HEK293 (cell line): ENCODE data around the gene DHPS.

Source experiments
- CTCF ChIA-PET: fragments of 350-600 bp; formaldehyde crosslinking; extraction: SDS; loops from one replicate; lab custom pipeline; 2021; ENCODE audit warnings: antibody characterized with exemption; lab: Yijun Ruan, JAX
- POLR2A ChIA-PET: fragments of 300-600 bp; formaldehyde crosslinking; extraction: SDS; loops from one replicate; lab custom pipeline; 2020; ENCODE audit warnings: antibody characterized with exemption, inconsistent platforms; lab: Yijun Ruan, JAX
- H3K27ac ChIP-seq: fragments of 200-500 bp; sonication (Bioruptor generic); 2 replicates; pipeline ENCODE4 v1.5.1; 2014; ENCODE audit warnings: low read depth, low read length, control low read depth, inconsistent platforms; ENCODE audit errors: extremely low read depth
- H3K36me3 ChIP-seq, 2 experiments: fragments of 200-500 bp in 1 of 2; sonication (Bioruptor generic) in 1 of 2; 1 replicate in 1 of 2; 2 replicates in 1 of 2; pipeline ENCODE4 v1.5.1; 2014 to 2017; ENCODE audit warnings: inconsistent platforms in 2 of 2, low read length in 2 of 2; ENCODE audit not compliant: control insufficient read depth in 2 of 2, insufficient read depth in 1 of 2
- H3K4me1 ChIP-seq: fragments of 200-500 bp; sonication (Bioruptor generic); 2 replicates; pipeline ENCODE4 v1.5.1; 2014; ENCODE audit warnings: mild to moderate bottlenecking, low read length, inconsistent platforms; ENCODE audit not compliant: control insufficient read depth, insufficient read depth
- H3K4me3 ChIP-seq: 2 replicates; pipeline ENCODE4 v1.5.1; 2011; ENCODE audit warnings: low read depth, mild to moderate bottlenecking, control low read depth, low read length, moderate library complexity
- H3K9me3 ChIP-seq: fragments of 200-500 bp; sonication (Bioruptor generic); 2 replicates; pipeline ENCODE4 v1.5.1; 2014; ENCODE audit warnings: low read depth, low read length, inconsistent platforms; ENCODE audit not compliant: control insufficient read depth, insufficient read depth
- GLIS2 ChIP-seq: fragments of 450-650 bp; formaldehyde crosslinking; IDR thresholded peaks from 2 replicates; pipeline ENCODE4 v1.5.1; 2016; ENCODE audit warnings: missing biosample characterization, missing genetic modification characterization
- HOXA7 ChIP-seq: sonication (generic); formaldehyde crosslinking; IDR thresholded peaks from 2 replicates; pipeline ENCODE4 v1.8.1; 2022; ENCODE audit warnings: missing genetic modification reagents, borderline replicate concordance
- SCRT2 ChIP-seq: fragments of 450-650 bp; formaldehyde crosslinking; IDR thresholded peaks from 2 replicates; pipeline ENCODE4 v1.5.1; 2016; ENCODE audit warnings: missing biosample characterization, missing genetic modification characterization
- YY1 ChIP-seq: fragments of 450-650 bp; formaldehyde crosslinking; IDR thresholded peaks from 2 replicates; pipeline ENCODE4 v1.5.1; 2018; ENCODE audit warnings: missing biosample characterization, missing genetic modification characterization
- ZBTB17 ChIP-seq: fragments of 450-650 bp; formaldehyde crosslinking; IDR thresholded peaks from 2 replicates; pipeline ENCODE4 v1.5.1; 2016; ENCODE audit warnings: missing biosample characterization, missing genetic modification characterization
- ZNF132 ChIP-seq: fragments of 450-650 bp; formaldehyde crosslinking; IDR thresholded peaks from 2 replicates; pipeline ENCODE4 v1.5.1; 2017; ENCODE audit warnings: missing biosample characterization, missing genetic modification characterization, borderline replicate concordance
- ZNF155 ChIP-seq: fragments of 450-650 bp; formaldehyde crosslinking; IDR thresholded peaks from 2 replicates; pipeline ENCODE4 v1.5.1; 2016; ENCODE audit warnings: missing biosample characterization, missing genetic modification characterization
- ZNF169 ChIP-seq: fragments of 450-650 bp; formaldehyde crosslinking; IDR thresholded peaks from 2 replicates; pipeline ENCODE4 v1.5.1; 2016; ENCODE audit warnings: missing biosample characterization, missing genetic modification characterization
- ZNF341 ChIP-seq: fragments of 450-650 bp; formaldehyde crosslinking; IDR thresholded peaks from 2 replicates; pipeline ENCODE4; 2016; ENCODE audit warnings: low read depth, missing biosample characterization, missing genetic modification characterization
- ZNF433 ChIP-seq: fragments of 450-650 bp; formaldehyde crosslinking; IDR thresholded peaks from 2 replicates; pipeline ENCODE4 v1.5.1; 2016; ENCODE audit warnings: missing biosample characterization, missing genetic modification characterization, low read depth
- ZNF48 ChIP-seq: fragments of 450-650 bp; formaldehyde crosslinking; IDR thresholded peaks from 2 replicates; pipeline ENCODE4 v1.5.1; 2016; ENCODE audit warnings: missing biosample characterization, missing genetic modification characterization
- ZNF560 ChIP-seq: fragments of 450-650 bp; formaldehyde crosslinking; IDR thresholded peaks from 2 replicates; pipeline ENCODE4 v1.5.1; 2017; ENCODE audit warnings: missing biosample characterization, missing genetic modification characterization, borderline replicate concordance
- ZNF701 ChIP-seq: fragments of 450-650 bp; formaldehyde crosslinking; IDR thresholded peaks from 2 replicates; pipeline ENCODE4 v1.5.1; 2016; ENCODE audit warnings: missing biosample characterization, missing genetic modification characterization
- TF ChIP-seq, protein P1 (sequence below): fragments of 450-650 bp; formaldehyde crosslinking; conservative IDR thresholded peaks from 2 replicates; pipeline ENCODE4 v1.5.1; 2016; ENCODE audit warnings: low read depth, missing biosample characterization, missing genetic modification characterization
- TF ChIP-seq, protein P2 (sequence below): fragments of 450-650 bp; formaldehyde crosslinking; IDR thresholded peaks from 2 replicates; pipeline ENCODE4 v1.5.1; 2016; ENCODE audit warnings: missing biosample characterization, missing genetic modification characterization
- TF ChIP-seq, protein P3 (sequence below): fragments of 450-650 bp; formaldehyde crosslinking; IDR thresholded peaks from 2 replicates; pipeline ENCODE4 v1.5.1; 2016; ENCODE audit warnings: missing biosample characterization, missing genetic modification characterization
- TF ChIP-seq, protein P4 (sequence below): fragments of 450-650 bp; formaldehyde crosslinking; IDR thresholded peaks from 2 replicates; pipeline ENCODE4 v1.5.0; 2017; ENCODE audit warnings: missing biosample characterization, missing genetic modification characterization, borderline replicate concordance
- TF ChIP-seq, protein P5 (sequence below): fragments of 450-650 bp; formaldehyde crosslinking; IDR thresholded peaks from 2 replicates; pipeline ENCODE4 v1.5.1; 2016; ENCODE audit warnings: missing biosample characterization, missing genetic modification characterization, borderline replicate concordance

Gene DHPS

DNA sequence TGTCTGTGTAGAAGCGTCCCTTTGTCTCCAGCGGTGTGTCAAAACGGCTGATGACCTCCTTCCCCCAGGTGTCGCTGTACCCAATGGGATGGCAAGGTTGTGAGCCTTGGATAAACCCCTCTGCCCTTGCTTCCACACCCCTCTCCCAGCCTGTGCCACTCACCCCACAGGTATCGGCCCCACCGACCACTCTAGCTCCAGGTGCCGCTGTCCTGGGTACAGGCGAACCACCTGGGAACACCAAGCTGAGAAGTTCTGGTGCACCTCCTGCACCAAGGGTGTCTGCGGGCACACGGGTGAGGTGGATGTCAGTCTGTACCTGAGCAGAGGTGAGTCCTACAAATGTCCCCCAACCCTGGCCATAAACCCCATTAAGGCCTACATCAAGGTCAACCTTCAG, 31.7 kb downstream of the DHPS start:
- no peak for TF ChIP-seq ZNF48 (tag by site-specific recombination)
- TF ChIP-seq ZNF433: no peak
- TF ChIP-seq, protein P1, sequence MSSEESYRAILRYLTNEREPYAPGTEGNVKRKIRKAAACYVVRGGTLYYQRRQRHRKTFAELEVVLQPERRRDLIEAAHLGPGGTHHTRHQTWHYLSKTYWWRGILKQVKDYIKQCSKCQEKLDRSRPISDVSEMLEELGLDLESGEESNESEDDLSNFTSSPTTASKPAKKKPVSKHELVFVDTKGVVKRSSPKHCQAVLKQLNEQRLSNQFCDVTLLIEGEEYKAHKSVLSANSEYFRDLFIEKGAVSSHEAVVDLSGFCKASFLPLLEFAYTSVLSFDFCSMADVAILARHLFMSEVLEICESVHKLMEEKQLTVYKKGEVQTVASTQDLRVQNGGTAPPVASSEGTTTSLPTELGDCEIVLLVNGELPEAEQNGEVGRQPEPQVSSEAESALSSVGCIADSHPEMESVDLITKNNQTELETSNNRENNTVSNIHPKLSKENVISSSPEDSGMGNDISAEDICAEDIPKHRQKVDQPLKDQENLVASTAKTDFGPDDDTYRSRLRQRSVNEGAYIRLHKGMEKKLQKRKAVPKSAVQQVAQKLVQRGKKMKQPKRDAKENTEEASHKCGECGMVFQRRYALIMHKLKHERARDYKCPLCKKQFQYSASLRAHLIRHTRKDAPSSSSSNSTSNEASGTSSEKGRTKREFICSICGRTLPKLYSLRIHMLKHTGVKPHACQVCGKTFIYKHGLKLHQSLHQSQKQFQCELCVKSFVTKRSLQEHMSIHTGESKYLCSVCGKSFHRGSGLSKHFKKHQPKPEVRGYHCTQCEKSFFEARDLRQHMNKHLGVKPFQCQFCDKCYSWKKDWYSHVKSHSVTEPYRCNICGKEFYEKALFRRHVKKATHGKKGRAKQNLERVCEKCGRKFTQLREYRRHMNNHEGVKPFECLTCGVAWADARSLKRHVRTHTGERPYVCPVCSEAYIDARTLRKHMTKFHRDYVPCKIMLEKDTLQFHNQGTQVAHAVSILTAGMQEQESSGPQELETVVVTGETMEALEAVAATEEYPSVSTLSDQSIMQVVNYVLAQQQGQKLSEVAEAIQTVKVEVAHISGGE (tag by site-specific recombination): no peak
- no peak for TF ChIP-seq ZNF341 (tag by site-specific recombination)
- no peak for TF ChIP-seq HOXA7
- TF ChIP-seq ZBTB17 (tag by site-specific recombination): no peak
- no peak for TF ChIP-seq ZNF155
- TF ChIP-seq ZNF701 (tag by site-specific recombination): no peak
- TF ChIP-seq ZNF132: no peak
- TF ChIP-seq, protein P2, sequence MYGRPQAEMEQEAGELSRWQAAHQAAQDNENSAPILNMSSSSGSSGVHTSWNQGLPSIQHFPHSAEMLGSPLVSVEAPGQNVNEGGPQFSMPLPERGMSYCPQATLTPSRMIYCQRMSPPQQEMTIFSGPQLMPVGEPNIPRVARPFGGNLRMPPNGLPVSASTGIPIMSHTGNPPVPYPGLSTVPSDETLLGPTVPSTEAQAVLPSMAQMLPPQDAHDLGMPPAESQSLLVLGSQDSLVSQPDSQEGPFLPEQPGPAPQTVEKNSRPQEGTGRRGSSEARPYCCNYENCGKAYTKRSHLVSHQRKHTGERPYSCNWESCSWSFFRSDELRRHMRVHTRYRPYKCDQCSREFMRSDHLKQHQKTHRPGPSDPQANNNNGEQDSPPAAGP (tag by site-specific recombination): no peak
- TF ChIP-seq, protein P3, sequence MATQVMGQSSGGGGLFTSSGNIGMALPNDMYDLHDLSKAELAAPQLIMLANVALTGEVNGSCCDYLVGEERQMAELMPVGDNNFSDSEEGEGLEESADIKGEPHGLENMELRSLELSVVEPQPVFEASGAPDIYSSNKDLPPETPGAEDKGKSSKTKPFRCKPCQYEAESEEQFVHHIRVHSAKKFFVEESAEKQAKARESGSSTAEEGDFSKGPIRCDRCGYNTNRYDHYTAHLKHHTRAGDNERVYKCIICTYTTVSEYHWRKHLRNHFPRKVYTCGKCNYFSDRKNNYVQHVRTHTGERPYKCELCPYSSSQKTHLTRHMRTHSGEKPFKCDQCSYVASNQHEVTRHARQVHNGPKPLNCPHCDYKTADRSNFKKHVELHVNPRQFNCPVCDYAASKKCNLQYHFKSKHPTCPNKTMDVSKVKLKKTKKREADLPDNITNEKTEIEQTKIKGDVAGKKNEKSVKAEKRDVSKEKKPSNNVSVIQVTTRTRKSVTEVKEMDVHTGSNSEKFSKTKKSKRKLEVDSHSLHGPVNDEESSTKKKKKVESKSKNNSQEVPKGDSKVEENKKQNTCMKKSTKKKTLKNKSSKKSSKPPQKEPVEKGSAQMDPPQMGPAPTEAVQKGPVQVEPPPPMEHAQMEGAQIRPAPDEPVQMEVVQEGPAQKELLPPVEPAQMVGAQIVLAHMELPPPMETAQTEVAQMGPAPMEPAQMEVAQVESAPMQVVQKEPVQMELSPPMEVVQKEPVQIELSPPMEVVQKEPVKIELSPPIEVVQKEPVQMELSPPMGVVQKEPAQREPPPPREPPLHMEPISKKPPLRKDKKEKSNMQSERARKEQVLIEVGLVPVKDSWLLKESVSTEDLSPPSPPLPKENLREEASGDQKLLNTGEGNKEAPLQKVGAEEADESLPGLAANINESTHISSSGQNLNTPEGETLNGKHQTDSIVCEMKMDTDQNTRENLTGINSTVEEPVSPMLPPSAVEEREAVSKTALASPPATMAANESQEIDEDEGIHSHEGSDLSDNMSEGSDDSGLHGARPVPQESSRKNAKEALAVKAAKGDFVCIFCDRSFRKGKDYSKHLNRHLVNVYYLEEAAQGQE (tag by site-specific recombination): no peak
- TF ChIP-seq, protein P4, sequence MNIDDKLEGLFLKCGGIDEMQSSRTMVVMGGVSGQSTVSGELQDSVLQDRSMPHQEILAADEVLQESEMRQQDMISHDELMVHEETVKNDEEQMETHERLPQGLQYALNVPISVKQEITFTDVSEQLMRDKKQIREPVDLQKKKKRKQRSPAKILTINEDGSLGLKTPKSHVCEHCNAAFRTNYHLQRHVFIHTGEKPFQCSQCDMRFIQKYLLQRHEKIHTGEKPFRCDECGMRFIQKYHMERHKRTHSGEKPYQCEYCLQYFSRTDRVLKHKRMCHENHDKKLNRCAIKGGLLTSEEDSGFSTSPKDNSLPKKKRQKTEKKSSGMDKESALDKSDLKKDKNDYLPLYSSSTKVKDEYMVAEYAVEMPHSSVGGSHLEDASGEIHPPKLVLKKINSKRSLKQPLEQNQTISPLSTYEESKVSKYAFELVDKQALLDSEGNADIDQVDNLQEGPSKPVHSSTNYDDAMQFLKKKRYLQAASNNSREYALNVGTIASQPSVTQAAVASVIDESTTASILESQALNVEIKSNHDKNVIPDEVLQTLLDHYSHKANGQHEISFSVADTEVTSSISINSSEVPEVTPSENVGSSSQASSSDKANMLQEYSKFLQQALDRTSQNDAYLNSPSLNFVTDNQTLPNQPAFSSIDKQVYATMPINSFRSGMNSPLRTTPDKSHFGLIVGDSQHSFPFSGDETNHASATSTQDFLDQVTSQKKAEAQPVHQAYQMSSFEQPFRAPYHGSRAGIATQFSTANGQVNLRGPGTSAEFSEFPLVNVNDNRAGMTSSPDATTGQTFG (tag by site-specific recombination): no peak
- TF ChIP-seq, protein P5, sequence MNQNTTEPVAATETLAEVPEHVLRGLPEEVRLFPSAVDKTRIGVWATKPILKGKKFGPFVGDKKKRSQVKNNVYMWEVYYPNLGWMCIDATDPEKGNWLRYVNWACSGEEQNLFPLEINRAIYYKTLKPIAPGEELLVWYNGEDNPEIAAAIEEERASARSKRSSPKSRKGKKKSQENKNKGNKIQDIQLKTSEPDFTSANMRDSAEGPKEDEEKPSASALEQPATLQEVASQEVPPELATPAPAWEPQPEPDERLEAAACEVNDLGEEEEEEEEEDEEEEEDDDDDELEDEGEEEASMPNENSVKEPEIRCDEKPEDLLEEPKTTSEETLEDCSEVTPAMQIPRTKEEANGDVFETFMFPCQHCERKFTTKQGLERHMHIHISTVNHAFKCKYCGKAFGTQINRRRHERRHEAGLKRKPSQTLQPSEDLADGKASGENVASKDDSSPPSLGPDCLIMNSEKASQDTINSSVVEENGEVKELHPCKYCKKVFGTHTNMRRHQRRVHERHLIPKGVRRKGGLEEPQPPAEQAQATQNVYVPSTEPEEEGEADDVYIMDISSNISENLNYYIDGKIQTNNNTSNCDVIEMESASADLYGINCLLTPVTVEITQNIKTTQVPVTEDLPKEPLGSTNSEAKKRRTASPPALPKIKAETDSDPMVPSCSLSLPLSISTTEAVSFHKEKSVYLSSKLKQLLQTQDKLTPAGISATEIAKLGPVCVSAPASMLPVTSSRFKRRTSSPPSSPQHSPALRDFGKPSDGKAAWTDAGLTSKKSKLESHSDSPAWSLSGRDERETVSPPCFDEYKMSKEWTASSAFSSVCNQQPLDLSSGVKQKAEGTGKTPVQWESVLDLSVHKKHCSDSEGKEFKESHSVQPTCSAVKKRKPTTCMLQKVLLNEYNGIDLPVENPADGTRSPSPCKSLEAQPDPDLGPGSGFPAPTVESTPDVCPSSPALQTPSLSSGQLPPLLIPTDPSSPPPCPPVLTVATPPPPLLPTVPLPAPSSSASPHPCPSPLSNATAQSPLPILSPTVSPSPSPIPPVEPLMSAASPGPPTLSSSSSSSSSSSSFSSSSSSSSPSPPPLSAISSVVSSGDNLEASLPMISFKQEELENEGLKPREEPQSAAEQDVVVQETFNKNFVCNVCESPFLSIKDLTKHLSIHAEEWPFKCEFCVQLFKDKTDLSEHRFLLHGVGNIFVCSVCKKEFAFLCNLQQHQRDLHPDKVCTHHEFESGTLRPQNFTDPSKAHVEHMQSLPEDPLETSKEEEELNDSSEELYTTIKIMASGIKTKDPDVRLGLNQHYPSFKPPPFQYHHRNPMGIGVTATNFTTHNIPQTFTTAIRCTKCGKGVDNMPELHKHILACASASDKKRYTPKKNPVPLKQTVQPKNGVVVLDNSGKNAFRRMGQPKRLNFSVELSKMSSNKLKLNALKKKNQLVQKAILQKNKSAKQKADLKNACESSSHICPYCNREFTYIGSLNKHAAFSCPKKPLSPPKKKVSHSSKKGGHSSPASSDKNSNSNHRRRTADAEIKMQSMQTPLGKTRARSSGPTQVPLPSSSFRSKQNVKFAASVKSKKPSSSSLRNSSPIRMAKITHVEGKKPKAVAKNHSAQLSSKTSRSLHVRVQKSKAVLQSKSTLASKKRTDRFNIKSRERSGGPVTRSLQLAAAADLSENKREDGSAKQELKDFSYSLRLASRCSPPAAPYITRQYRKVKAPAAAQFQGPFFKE (tag by site-specific recombination): no peak
- TF ChIP-seq GLIS2: no peak
- no peak for TF ChIP-seq YY1 (tag by site-specific recombination)
- TF ChIP-seq SCRT2 (tag by site-specific recombination): no peak
- TF ChIP-seq ZNF560 (tag by site-specific recombination): no peak
- no peak for TF ChIP-seq ZNF169 (tag by site-specific recombination)
- no peaks in the 10 kb centered on the region for H3K4me1 ChIP-seq
- no peak overlapping the region for H3K4me3 ChIP-seq
- H3K36me3 ChIP-seq: peaks cover 0 to 17% of the 10 kb centered on the region in 2 experiments; a peak in 2 of 3 replicates
- no peaks in the 10 kb centered on the region for H3K9me3 ChIP-seq
- CTCF ChIA-PET: no interaction called here
- H3K27ac ChIP-seq: no peak overlapping the region
- POLR2A ChIA-PET: interaction anchor here (0.6 to 1.1 kb wide), 3 partner anchors 10 to 155 kb away, joined by 3 to 8 read pairs (median 3); partner anchors contain the start of genes ZNF490 and ZNF791
